GM10266 (cell line): Measurements from ENCODE around the gene THSD1.

ENCODE experiments used
- DNase-seq: peaks from one replicate; pipeline ENCODE4 v3.0.0; 2012; ENCODE audit errors: extremely low spot score
- CTCF ChIP-seq: IDR thresholded peaks from 2 replicates; pipeline ENCODE4 v1.5.1; 2012; ENCODE audit warnings: mild to moderate bottlenecking, low read depth; ENCODE audit not compliant: control insufficient read depth, insufficient read depth; ENCODE audit errors: missing control alignments

THSD1 gene

GRCh38 chr13:52405767-52406494 is at the start of gene THSD1:
THSD1 (minus strand) TSS chr13:52406172; CDS start chr13:52402600, 3,572 bp downstream.
- TF ChIP-seq CTCF: no peak
- DNase-seq: peak; percentile 56

GRCh38 chr13:52455677-52456041 is 49.7 kb upstream of the THSD1 start:
- TF ChIP-seq CTCF: no peak
- DNase-seq: peak; percentile 82

- DNase-seq: peak; percentile 96
- no peak for TF ChIP-seq CTCF
Observed at GRCh38 chr13:52454820-52455676, 49.1 kb upstream of the THSD1 start, which contains the start of gene CKAP2. CKAP2 (plus strand) TSS chr13:52455478; CDS start chr13:52455557, 79 bp downstream.

GRCh38 chr13:52454459-52454819 is 48.5 kb upstream of the THSD1 start:
- peak; percentile 64 for DNase-seq
- no peak for TF ChIP-seq CTCF

- DNase-seq: no peak
- no peak for TF ChIP-seq CTCF
Observed at GRCh38 chr13:52452470-52452869, 46.5 kb upstream of the THSD1 start.

GRCh38 chr13:52451135-52451804 is 45.3 kb upstream of the THSD1 start:
- TF ChIP-seq CTCF: no peak
- DNase-seq: no peak
